ENCODE results near the gene LRRK1.

DNA sequence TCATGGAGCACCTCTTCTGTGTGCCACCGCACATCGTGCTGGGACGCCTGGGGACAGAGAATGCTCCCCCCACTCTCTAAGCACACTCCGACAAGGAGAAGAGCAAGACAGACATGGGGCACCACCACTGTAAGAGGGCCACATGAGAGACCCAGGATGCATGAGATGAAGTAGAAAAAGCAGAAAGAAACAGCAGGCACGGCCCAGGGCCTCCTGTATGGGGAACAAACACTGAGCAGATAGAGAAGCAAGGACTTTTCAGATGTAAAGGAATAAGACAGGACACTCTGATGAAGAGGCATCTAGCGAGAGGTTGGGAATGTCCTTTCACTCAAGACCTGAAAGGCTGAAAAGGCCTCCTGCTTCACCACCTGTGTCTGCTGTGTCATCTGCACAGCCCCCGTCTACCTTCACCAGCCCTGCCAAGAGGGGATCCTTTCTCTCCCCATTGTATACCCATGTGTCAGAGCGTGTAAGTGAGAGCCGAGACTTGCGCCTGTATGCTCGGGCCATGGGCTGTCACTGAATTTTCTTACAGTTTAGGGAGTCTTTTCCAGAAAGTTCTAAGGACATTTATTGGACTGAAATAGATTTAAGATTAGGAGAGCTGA is 125.6 kb downstream of the LRRK1 start:
- TF ChIP-seq RAD21 (IDR thresholded peaks at IDR 0.05; ENCODE audit: low read depth) (no peak), TEAD4 (IDR thresholded peaks at IDR 0.05) (no peak), TAF1 (IDR thresholded peaks at IDR 0.05; ENCODE audit: low read depth) (no peak), NFIC (IDR thresholded peaks at IDR 0.05) (no peak), CEBPB (IDR thresholded peaks at IDR 0.05) (no peak), FOXM1 (IDR thresholded peaks at IDR 0.05; ENCODE audit: borderline replicate concordance, low read depth) (no peak)
- TF ChIP-seq, protein P1, sequence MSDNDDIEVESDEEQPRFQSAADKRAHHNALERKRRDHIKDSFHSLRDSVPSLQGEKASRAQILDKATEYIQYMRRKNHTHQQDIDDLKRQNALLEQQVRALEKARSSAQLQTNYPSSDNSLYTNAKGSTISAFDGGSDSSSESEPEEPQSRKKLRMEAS (IDR thresholded peaks at IDR 0.05) = no peak
- TF ChIP-seq, protein P2, sequence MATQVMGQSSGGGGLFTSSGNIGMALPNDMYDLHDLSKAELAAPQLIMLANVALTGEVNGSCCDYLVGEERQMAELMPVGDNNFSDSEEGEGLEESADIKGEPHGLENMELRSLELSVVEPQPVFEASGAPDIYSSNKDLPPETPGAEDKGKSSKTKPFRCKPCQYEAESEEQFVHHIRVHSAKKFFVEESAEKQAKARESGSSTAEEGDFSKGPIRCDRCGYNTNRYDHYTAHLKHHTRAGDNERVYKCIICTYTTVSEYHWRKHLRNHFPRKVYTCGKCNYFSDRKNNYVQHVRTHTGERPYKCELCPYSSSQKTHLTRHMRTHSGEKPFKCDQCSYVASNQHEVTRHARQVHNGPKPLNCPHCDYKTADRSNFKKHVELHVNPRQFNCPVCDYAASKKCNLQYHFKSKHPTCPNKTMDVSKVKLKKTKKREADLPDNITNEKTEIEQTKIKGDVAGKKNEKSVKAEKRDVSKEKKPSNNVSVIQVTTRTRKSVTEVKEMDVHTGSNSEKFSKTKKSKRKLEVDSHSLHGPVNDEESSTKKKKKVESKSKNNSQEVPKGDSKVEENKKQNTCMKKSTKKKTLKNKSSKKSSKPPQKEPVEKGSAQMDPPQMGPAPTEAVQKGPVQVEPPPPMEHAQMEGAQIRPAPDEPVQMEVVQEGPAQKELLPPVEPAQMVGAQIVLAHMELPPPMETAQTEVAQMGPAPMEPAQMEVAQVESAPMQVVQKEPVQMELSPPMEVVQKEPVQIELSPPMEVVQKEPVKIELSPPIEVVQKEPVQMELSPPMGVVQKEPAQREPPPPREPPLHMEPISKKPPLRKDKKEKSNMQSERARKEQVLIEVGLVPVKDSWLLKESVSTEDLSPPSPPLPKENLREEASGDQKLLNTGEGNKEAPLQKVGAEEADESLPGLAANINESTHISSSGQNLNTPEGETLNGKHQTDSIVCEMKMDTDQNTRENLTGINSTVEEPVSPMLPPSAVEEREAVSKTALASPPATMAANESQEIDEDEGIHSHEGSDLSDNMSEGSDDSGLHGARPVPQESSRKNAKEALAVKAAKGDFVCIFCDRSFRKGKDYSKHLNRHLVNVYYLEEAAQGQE (IDR thresholded peaks at IDR 0.05; ENCODE audit: low read depth) = no peak
